ENCODE results near the gene SEL1L2.

The SEL1L2 gene

GRCh38 chr20:13928901-13929300 is 61.5 kb downstream of the SEL1L2 start:
- DNase-seq (ENCODE audit: low read depth): no peak

- no peak for DNase-seq (ENCODE audit: low read depth)
These were observed 63.2 kb downstream of the SEL1L2 start for GRCh38 chr20:13927171-13927570.

GRCh38 chr20:13922241-13922640 is 68.2 kb downstream of the SEL1L2 start:
- DNase-seq (ENCODE audit: low read depth): no peak

GRCh38 chr20:13915284-13915683 is 75.1 kb downstream of the SEL1L2 start:
- DNase-seq (ENCODE audit: low read depth): no peak

- no peak for DNase-seq (ENCODE audit: low read depth)
These were observed 76.8 kb downstream of the SEL1L2 start for GRCh38 chr20:13913572-13913971.

- DNase-seq (ENCODE audit: low read depth): no peak
These were observed 77.3 kb downstream of the SEL1L2 start for GRCh38 chr20:13913131-13913530.

- no peak for DNase-seq (ENCODE audit: low read depth)
These were observed 79.9 kb downstream of the SEL1L2 start for GRCh38 chr20:13910492-13910891.

GRCh38 chr20:13909067-13909466 is 81.3 kb downstream of the SEL1L2 start:
- DNase-seq (ENCODE audit: low read depth): no peak

- no peak for DNase-seq (ENCODE audit: low read depth)
These were observed 85.6 kb downstream of the SEL1L2 start for GRCh38 chr20:13904766-13905165.

GRCh38 chr20:13900496-13900895 is 89.9 kb downstream of the SEL1L2 start:
- DNase-seq (ENCODE audit: low read depth): no peak

- DNase-seq (ENCODE audit: low read depth): no peak
These were observed 92.3 kb downstream of the SEL1L2 start for GRCh38 chr20:13898012-13898612.

GRCh38 chr20:13891575-13891974 is 98.8 kb downstream of the SEL1L2 start:
- DNase-seq (ENCODE audit: low read depth): no peak

GRCh38 chr20:13884803-13885202 is 105.6 kb downstream of the SEL1L2 start:
- DNase-seq (ENCODE audit: low read depth): no peak

GRCh38 chr20:13883425-13883824 is 107.0 kb downstream of the SEL1L2 start:
- DNase-seq (ENCODE audit: low read depth): no peak

GRCh38 chr20:13878566-13878965 is 111.8 kb downstream of the SEL1L2 start:
- DNase-seq (ENCODE audit: low read depth): no peak

GRCh38 chr20:13877793-13878192 is 112.6 kb downstream of the SEL1L2 start:
- no peak for DNase-seq (ENCODE audit: low read depth)

- DNase-seq (ENCODE audit: low read depth): no peak
These were observed 115.1 kb downstream of the SEL1L2 start for GRCh38 chr20:13875265-13875811.

- no peak for DNase-seq (ENCODE audit: low read depth)
These were observed 115.8 kb downstream of the SEL1L2 start for GRCh38 chr20:13874394-13875157.

- DNase-seq (ENCODE audit: low read depth): no peak
These were observed 116.6 kb downstream of the SEL1L2 start for GRCh38 chr20:13873831-13874230.

GRCh38 chr20:13870170-13870748 is 120.2 kb downstream of the SEL1L2 start:
- no peak for DNase-seq (ENCODE audit: low read depth)

GRCh38 chr20:13868331-13868730 is 122.1 kb downstream of the SEL1L2 start:
- DNase-seq (ENCODE audit: low read depth): no peak

GRCh38 chr20:13865791-13866351 is 124.5 kb downstream of the SEL1L2 start:
- DNase-seq (ENCODE audit: low read depth): no peak

GRCh38 chr20:13865156-13865555 is 125.3 kb downstream of the SEL1L2 start:
- no peak for DNase-seq (ENCODE audit: low read depth)
